ENCODE data around the gene PLXNA1. TPM values are rescaled to one million over a fixed set of nuclear protein-coding genes. Genes with fewer than 3 reads are reported as not detected.
A peak's percentile ranks its signal among the peaks of the same experiment; 100 is the strongest.

PLXNA1 gene
- 50.1 TPM for total RNA-seq (ENCODE audit: insufficient read depth, low replicate concordance)

DNA sequence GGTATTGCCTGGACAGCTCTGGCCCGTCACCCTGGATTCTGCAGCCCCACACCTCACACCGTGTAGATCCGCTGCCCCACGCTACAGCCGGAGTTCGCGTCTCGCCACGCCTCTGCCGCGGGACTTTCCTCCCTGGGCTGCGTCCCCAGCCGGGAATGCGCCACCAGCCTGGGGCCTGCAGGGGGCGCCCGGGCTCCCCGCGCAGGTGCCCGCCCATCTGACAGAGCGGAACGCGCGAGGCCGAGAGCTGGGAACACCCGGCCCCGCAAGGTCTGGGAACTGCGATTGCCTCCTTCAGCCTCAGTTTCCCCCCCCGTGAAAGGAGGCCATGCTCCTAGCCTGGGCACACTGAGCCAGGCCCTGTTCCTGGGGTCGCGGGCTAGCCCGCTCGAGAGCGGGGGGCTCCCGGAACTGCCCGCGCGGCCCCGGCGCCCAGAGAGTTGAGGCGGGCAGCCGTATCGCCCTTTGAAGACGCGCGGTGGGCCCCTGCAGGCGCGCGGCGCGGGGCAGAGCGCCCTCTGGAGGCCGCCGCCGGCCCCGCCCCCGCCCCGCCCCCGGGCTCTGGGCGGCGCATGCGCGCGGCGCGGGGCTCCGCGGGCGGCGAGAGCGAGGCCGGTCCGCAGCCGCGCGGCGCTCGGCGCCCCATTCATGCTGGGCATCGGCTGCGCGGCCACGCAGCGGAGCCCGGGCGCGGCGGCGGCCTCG, at the start of gene PLXNA1:
PLXNA1 (plus strand) TSS at position 645 of the 705 bp plus-strand sequence. CDS start 5,479 bp downstream, outside the sequence.
- DNase-seq (ENCODE audit: low spot score) = peak; percentile 73

- DNase-seq (ENCODE audit: low spot score) = peak; percentile 93
Observed at GRCh38 chr3:126934031-126934531, 48.8 kb upstream of the PLXNA1 start.

DNA sequence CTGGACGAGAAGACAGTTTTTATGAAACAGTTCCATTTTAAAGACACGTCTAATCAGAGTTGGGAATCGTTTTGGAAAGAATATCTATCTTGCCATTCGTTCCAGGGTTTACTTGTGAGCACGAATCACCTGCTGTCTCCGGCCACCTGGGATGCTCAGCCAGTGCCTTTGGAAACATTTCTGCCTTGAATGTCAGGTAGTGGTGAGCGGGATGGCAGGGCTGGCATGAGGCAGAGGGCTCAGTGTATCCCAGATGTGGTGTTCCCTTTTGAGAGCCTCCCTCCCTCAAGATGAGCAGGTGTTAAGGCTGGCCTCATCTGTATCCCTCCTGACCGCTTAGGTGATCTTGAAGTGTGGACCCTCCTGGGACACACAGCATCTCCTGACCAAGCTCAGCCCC, 47.9 kb upstream of the PLXNA1 start:
- DNase-seq (ENCODE audit: low spot score) = no peak

- no peak for DNase-seq (ENCODE audit: low spot score)
Observed at GRCh38 chr3:126935756-126936509, 47.0 kb upstream of the PLXNA1 start.

GRCh38 chr3:126936853-126937425, 46.0 kb upstream of the PLXNA1 start:
- DNase-seq (ENCODE audit: low spot score) = no peak

GRCh38 chr3:126937533-126937932, 45.4 kb upstream of the PLXNA1 start:
- no peak for DNase-seq (ENCODE audit: low spot score)

DNA sequence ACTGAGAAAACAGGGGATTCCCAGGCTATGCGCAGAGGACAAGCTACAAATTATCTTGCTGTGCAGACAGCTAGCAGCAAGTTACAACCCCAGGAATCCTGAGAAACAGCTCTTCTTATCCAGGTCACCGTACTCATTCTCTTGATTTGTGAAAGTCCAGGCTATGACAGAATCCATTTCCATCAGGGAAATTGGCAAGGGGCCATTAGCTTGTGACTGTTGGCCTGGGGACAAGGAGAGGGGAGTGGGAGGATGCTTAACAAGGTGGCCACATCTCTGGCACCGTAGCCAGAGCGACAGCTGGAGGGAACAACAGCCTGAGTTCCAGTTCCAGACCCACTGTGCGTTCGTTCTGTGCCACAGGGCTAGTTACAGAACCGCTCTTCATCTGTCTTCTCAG, 44.9 kb upstream of the PLXNA1 start:
- no peak for DNase-seq (ENCODE audit: low spot score)

GRCh38 chr3:126938520-126939337, 44.2 kb upstream of the PLXNA1 start:
- no peak for DNase-seq (ENCODE audit: low spot score)

GRCh38 chr3:126939338-126939718, 43.6 kb upstream of the PLXNA1 start:
- no peak for DNase-seq (ENCODE audit: low spot score)

DNA sequence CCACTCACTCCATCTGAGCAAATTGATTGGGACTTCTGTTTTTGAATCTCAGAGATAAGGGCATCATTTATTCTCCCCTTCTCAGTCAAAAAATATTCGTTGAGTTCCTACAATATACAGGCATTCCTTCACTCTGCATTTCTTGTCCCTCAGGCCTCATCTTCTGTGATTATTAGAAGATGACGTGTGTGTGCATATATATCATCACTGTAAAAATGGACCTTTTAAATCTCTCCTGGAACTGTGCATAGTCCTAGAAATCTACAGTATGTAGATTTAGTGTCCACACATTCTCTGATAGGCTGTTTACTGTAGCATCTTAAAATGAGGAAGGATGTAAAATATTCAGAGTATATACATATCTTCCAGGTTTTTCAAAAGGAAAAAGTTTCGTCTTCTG, 43.2 kb upstream of the PLXNA1 start:
- no peak for DNase-seq (ENCODE audit: low spot score)

GRCh38 chr3:126941721-126942270, 41.1 kb upstream of the PLXNA1 start:
- no peak for DNase-seq (ENCODE audit: low spot score)

GRCh38 chr3:126944089-126944965, 38.6 kb upstream of the PLXNA1 start:
- no peak for DNase-seq (ENCODE audit: low spot score)

DNA sequence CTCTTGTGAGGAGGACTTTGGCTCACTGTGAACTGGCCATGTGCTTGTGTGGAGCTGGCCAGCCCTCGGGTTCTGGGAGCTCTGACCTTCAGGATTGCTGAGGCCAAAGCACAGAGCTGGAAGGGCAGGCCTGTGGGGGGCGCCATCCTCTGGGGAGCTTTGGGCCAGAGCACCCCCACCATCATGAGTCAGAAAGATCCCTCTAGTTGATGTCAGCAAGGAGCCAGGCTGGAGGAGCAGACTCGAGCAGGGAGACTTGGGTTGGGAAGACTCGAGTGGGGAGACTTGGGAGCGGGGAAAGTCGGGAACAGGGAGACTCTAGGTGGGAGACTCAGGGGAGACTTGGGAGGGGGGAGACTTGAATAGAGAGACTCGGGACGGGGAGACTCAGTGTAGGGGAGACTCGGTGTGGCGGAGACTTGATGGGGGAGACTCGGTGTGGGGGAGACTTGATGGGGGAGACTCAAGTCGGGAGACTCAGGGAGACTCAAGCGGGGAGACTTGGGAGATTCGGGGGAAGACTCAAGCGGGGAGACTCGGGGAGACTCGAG, 37.7 kb upstream of the PLXNA1 start:
- DNase-seq (ENCODE audit: low spot score) = no peak

GRCh38 chr3:126945891-126946290, 37.0 kb upstream of the PLXNA1 start:
- DNase-seq (ENCODE audit: low spot score) = no peak

- no peak for DNase-seq (ENCODE audit: low spot score)
Observed at GRCh38 chr3:126946405-126946804, 36.5 kb upstream of the PLXNA1 start.

- no peak for DNase-seq (ENCODE audit: low spot score)
Observed at GRCh38 chr3:126947429-126947828, 35.5 kb upstream of the PLXNA1 start.

DNA sequence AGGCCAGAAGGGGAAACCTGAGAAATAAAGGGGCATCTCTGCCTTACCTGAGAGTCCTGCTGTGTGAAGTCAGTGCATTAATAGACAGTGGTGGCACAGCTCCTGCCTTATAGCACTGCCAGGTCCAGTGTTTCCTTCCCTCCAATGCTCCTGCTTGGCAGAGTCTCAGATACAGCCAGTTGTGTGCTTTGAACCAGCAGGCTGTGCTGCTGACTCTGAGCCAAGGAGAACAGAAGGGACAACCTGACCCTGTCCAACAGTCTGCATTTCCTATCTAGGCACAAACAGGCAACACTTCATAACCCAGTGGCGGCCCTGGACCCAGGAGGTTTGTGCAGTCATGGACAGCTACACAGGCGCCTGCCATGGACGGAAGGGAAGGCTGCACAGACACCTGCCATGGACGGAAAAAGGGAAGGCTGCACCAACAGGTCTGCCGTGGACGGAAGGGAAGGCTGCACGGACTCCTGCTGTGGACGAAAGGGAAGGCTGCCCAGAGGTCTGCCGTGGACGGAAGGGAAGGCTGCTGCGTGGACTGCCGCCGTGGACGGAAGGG, 33.9 kb upstream of the PLXNA1 start:
- no peak for DNase-seq (ENCODE audit: low spot score)

DNA sequence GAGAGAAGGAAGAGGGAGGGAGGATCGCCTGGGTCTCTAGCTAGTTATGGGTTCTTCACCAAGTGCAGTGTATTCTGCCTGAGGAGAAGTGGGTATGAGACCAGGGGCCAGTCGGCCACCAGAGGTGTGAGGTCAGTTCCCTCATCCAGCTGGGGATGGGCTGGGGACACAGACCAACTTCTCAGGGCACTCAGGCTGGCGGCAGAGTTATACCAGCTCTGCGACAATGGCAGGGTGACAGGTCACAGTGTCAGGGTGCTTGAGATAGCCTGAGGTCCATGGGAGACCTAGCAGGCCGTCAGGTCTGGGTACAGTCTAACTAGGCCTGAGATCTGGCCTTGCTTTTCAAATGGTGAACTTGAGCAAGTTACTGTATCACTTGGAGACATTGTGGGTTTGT, 31.4 kb upstream of the PLXNA1 start:
- no peak for DNase-seq (ENCODE audit: low spot score)

GRCh38 chr3:126952261-126952982, 30.5 kb upstream of the PLXNA1 start:
- DNase-seq (ENCODE audit: low spot score) = no peak
